Measurements from ENCODE around the gene DCDC2B. TPM values are rescaled to one million over a fixed set of nuclear protein-coding genes. Genes with fewer than 3 reads are reported as not detected.
A peak's percentile ranks its signal among the peaks of the same experiment; 100 is the strongest.

The DCDC2B gene
- total and polyA plus RNA-seq, 9 donors, result 0.05 to 13.3 (median 0.30) TPM; not detected in 4

DNA sequence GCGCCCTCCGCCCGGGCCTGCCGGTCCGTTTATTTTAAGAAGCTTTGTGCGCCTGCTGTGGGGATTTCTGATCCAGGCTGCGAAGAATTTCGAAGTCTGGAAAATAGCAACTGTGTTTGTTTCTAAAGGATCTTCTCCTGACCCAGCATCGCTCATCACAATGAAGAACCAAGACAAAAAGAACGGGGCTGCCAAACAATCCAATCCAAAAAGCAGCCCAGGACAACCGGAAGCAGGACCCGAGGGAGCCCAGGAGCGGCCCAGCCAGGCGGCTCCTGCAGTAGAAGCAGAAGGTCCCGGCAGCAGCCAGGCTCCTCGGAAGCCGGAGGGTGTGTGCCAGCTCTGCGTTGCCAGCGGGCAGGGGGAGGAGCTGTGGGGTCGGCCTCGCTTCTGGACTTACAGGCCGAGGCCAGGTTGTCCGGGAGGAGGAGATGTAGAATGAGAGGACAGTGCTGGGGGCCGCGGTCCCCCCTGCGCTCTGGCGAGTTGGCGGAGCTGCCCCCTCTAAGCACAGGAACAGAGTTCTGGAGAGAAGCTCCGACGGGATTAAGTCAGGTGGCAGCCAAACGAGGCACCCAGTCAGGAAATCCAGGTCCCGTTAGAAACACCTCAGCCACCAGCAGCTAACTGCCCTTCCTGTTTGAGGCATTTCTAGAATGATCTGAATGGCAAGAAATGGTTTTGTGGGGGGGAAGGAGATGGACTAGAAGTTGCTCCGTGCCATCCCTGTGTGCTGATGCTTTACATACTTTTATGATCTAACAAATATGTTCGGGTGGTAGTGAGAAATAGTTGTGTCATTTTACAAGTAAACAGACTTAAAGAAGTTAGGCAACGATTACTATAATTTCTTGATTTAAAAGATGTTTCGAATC, 28.5 kb upstream of the DCDC2B start:
- peak; percentile 58 to 77 (median 65) for DNase-seq

DNA sequence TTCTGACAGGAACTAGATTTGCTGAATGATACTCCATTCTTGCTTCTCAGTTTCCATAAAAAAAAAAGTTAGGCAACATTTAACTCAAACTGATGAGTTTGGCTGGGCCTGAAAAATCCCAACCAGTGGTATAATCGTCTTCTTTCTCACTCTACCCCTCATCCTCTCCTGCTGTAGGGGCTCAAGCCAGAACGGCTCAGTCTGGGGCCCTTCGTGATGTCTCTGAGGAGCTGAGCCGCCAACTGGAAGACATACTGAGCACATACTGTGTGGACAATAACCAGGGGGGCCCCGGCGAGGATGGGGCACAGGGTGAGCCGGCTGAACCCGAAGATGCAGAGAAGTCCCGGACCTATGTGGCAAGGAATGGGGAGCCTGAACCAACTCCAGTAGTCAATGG, 27.8 kb upstream of the DCDC2B start:
- intact Hi-C loops (cut with DNase I), result no loop called here
- no peak for DNase-seq

More for the DNA sequence above, 28.5 kb upstream of the DCDC2B start:
- Histone ChIP-seq H3K27ac (peak overlapping the region; percentile 61 to 90), H3K36me3 (no peaks in the 10 kb centered on the region), H3K4me1 (ENCODE audit: insufficient read depth) (peaks cover 10% of the 10 kb centered on the region), H3K27me3 (no peaks in the 10 kb centered on the region), H3K4me3 (peak overlapping the region; percentile 80), H3K9me3 (no peaks in the 10 kb centered on the region)
- TF ChIP-seq POLR2A (IDR thresholded peaks at IDR 0.05), result peak; percentile 54
- TF ChIP-seq, protein P1, sequence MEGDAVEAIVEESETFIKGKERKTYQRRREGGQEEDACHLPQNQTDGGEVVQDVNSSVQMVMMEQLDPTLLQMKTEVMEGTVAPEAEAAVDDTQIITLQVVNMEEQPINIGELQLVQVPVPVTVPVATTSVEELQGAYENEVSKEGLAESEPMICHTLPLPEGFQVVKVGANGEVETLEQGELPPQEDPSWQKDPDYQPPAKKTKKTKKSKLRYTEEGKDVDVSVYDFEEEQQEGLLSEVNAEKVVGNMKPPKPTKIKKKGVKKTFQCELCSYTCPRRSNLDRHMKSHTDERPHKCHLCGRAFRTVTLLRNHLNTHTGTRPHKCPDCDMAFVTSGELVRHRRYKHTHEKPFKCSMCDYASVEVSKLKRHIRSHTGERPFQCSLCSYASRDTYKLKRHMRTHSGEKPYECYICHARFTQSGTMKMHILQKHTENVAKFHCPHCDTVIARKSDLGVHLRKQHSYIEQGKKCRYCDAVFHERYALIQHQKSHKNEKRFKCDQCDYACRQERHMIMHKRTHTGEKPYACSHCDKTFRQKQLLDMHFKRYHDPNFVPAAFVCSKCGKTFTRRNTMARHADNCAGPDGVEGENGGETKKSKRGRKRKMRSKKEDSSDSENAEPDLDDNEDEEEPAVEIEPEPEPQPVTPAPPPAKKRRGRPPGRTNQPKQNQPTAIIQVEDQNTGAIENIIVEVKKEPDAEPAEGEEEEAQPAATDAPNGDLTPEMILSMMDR (IDR thresholded peaks at IDR 0.05), result no peak
- 3 to 4% (median 3%) methylated on average over 36 of the region's 36 CpGs for WGBS, 3 donors
- intact Hi-C loops (cut with DNase I), result no loop called here

GRCh38 chr1:32181563-32181962, 27.3 kb upstream of the DCDC2B start:
- intact Hi-C loops (cut with DNase I), result no loop called here
- Histone ChIP-seq H3K9me3 (no peaks in the 10 kb centered on the region), H3K4me3 (no peak overlapping the region), H3K27me3 (no peaks in the 10 kb centered on the region), H3K36me3 (no peaks in the 10 kb centered on the region), H3K27ac (no peak overlapping the region), H3K4me1 (ENCODE audit: insufficient read depth) (peaks cover 11% of the 10 kb centered on the region)
- TF ChIP-seq POLR2A (IDR thresholded peaks at IDR 0.05) (no peak), EP300 (IDR thresholded peaks at IDR 0.05) (no peak)
- TF ChIP-seq, protein P1 (IDR thresholded peaks at IDR 0.05), result no peak
- no peak for DNase-seq
- WGBS, 3 donors, result 62 to 73% (median 64%) methylated on average over 5 of the region's 5 CpGs

More for the DNA sequence above, 27.8 kb upstream of the DCDC2B start:
- H3K27ac ChIP-seq, result peak overlapping the region in 1 of 2 donors; percentile 90
- H3K27me3 ChIP-seq, result no peaks in the 10 kb centered on the region
- 51 to 62% (median 54%) methylated on average over 9 of the region's 9 CpGs for WGBS, 3 donors
- peak overlapping the region; percentile 9 for H3K4me3 ChIP-seq
- TF ChIP-seq EP300 (IDR thresholded peaks at IDR 0.05) (no peak), POLR2A (IDR thresholded peaks at IDR 0.05) (no peak)
- TF ChIP-seq, protein P1 (IDR thresholded peaks at IDR 0.05), result no peak
- H3K4me1 ChIP-seq (ENCODE audit: insufficient read depth), result peaks cover 10% of the 10 kb centered on the region
- H3K9me3 ChIP-seq, result no peaks in the 10 kb centered on the region
- no peaks in the 10 kb centered on the region for H3K36me3 ChIP-seq

- no peak overlapping the region for H3K27ac ChIP-seq
Measured at GRCh38 chr1:32182060-32182459, 26.8 kb upstream of the DCDC2B start.

More at GRCh38 chr1:32182060-32182459, 26.8 kb upstream of the DCDC2B start:
- intact Hi-C loops (cut with DNase I), result no loop called here
- no peak for DNase-seq
- Histone ChIP-seq H3K9me3 (no peaks in the 10 kb centered on the region), H3K4me3 (no peak overlapping the region), H3K36me3 (no peaks in the 10 kb centered on the region), H3K4me1 (ENCODE audit: insufficient read depth) (peaks cover 11% of the 10 kb centered on the region), H3K27me3 (no peaks in the 10 kb centered on the region)
- WGBS, 3 donors, result 77 to 83% (median 82%) methylated on average over 6 of the region's 6 CpGs
- no peak for TF ChIP-seq EP300 (IDR thresholded peaks at IDR 0.05)
- TF ChIP-seq, protein P1 (IDR thresholded peaks at IDR 0.05), result no peak
- no peak for TF ChIP-seq POLR2A (IDR thresholded peaks at IDR 0.05)

Measured in ovary (tissue), 9 donors.